Astrocyte of the spinal cord (primary cell): ENCODE results near the gene CXCL12.

Source experiments
- DNase-seq: peaks from one replicate; pipeline ENCODE4 v3.0.0; 2011; ENCODE audit warnings: low read depth, low spot score
- H3K4me3 ChIP-seq: 2 replicates; pipeline ENCODE4 v1.5.1; 2011; ENCODE audit warnings: low read depth, mild to moderate bottlenecking, low read length, moderate library complexity
- CTCF ChIP-seq: IDR thresholded peaks from 2 replicates; pipeline ENCODE4 v1.5.1; 2012; ENCODE audit warnings: low read depth, mild to moderate bottlenecking, low read length, inconsistent platforms
- in situ Hi-C: cut with HindIII; loops from 2 replicates; pipeline ENCODE4 v1.10.0; 2017; ENCODE audit warnings: low sequenced_read_pairs

The CXCL12 gene

GRCh38 chr10:44402465-44403195 lies 17.7 kb upstream of the CXCL12 start:
- no peak for DNase-seq
- H3K4me3 ChIP-seq: no peak overlapping the region
- in situ Hi-C loops: no loop called here
- no peak for TF ChIP-seq CTCF

DNA sequence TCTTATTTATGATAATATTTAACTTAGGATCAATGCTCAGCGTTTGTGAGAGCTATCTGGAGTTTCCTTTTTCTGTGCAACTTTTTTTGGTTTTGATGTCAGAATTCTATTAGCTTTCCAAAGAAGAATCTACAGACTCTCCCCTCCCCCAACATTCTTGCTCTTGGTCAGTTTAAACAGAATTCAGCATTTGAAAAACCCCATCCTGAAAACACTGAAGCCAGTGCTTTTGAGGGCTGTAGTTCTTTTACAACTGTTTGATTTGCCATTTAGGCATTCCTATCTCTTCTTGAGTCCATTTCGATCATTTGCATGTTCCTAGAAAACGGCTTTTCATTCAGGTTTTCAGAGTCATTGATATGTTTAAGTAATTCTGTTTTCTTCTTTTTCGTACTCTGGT lies 15.6 kb upstream of the CXCL12 start:
- no peak overlapping the region for H3K4me3 ChIP-seq
- DNase-seq: no peak
- in situ Hi-C loops: no loop called here
- TF ChIP-seq CTCF: no peak

DNA sequence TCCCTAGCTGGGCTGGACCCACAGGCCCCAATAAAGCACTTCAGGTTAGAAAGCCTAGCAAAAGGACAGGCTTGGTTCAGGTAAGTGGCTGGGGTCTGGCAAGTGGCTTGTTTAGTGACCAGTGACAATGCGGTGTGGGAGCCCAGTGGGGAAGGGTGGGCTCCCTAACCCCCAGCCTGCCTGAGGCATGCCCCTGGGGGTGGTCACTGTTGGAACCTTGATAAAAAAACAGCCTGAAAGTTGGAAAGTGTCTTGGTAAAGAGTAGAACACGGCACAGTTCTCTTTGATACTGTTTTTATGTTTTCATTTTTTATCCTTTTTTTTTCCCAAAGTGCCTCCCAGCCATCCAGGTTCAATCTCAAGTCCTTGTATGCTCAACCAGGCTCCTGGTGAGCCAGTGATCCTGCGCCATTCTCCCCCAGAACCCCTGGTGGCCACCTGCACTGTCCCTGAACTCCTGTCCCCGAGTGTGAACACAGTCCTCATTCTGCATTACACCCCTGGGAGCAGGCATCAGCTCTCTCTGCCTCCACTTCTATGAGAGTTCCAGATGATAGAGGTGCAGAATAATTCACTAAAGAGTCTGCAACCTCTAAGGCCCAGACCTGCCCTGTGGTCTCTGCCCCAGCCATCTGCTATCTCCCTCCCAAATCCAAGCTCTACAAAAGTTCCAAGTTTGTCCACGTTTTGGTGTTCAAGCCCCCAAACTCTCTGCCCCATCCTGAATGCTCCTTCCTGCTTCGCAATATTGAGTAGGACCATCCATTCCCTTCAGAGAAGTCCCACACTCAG lies 15.0 kb upstream of the CXCL12 start:
- TF ChIP-seq CTCF: no peak
- in situ Hi-C loops: no loop called here

GRCh38 chr10:44398747-44399658 lies 14.1 kb upstream of the CXCL12 start:
- no peak for TF ChIP-seq CTCF
- in situ Hi-C loops: no loop called here
- no peak overlapping the region for H3K4me3 ChIP-seq
- no peak for DNase-seq

More for the DNA sequence above, 15.0 kb upstream of the CXCL12 start:
- H3K4me3 ChIP-seq: no peak overlapping the region
- no peak for DNase-seq

- DNase-seq: no peak
- in situ Hi-C loops: no loop called here
- TF ChIP-seq CTCF: no peak
- no peak overlapping the region for H3K4me3 ChIP-seq
These were observed 13.4 kb upstream of the CXCL12 start for GRCh38 chr10:44398271-44398670.

GRCh38 chr10:44397476-44398225 lies 12.8 kb upstream of the CXCL12 start:
- no peak for DNase-seq
- no peak for TF ChIP-seq CTCF
- no peak overlapping the region for H3K4me3 ChIP-seq
- in situ Hi-C loops: no loop called here
